GM21576 (cell line): ENCODE data around the gene MYO1B.

Experiments used
- ATAC-seq: cut with Tn5 transposase; IDR thresholded peaks from one replicate; pipeline ENCODE4 v1.9.1; 2021; ENCODE audit warnings: mild to moderate bottlenecking, moderate library complexity; ENCODE audit not compliant: unreplicated experiment

The MYO1B gene

DNA sequence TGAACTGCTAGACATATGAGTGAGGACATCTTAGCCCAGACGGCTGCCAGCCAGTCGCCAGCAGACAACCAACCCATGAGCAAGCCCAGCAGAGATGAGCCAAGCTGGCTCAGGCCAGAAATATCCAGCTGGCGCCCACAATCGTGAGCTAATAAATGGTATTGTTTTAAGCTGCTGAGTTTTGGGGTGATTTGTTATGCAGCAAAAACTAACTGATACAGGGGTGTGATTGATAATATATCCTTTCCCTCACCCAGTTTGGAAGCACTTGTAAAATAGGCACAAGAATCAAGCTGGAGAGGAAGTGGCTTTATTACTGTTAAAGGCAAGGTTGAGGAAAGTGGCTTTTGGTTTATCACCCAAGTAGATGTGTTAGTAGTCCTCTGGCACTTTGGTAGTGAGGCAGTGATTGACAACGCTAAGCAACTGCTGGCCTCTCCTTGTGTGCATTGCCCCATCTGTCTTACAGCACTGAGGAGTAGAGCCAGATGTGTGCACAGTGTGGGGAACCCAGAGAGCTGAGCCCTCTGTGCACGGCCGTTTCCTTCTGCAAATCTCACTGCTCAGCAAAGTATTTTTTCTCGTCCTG, 110.1 kb downstream of the MYO1B start:
- no peak for ATAC-seq

DNA sequence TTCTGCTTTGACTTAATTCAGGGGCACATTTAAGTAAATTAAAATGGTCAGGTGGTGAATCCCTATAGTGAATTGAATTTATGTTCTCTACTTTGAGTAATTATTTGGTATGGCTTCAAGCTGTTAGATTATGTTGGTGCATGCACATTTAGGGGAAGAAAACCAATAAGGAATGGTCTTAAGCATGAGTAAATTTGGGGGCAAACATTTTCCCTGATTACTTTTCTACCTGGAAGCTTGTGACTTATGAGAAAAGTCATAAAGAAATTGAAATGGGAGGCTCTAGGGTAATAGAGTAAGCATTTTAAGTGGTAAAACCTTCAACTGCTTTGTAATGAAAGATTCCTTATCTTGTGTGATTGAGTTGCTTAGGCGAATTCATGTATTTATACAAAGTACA, 112.5 kb downstream of the MYO1B start:
- ATAC-seq, result no peak

DNA sequence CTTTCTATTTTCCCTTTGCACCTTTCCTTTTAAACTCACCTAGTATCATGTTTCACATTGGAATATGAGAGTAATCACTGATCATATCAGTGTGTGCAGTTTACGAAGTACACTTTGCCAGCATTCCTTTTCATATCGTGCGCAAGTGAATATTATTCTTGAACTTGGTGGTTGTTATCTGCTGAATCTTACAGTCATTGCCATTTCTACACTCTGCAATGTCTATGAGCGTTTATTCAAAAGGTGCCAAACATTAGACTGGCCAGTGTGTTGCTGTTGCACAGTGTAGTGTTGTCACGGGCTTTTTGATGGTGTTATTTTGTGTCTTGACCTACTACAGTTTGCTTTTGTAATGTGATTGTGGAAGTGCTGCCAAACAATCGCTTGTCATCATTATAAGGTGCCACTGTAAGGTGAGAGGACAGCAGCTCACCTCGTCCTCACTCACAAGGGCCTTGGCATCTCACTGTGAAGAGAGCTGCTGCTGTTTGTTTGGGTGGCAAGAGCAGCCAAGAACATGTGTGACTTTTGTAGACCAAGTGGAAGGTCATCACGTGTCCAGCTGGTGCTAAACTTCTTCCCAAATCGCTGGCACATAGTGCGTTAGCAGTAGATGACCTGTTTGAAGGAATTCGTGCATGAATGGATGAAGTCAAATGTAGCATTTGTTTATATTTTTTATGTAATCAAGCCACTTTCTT, 113.3 kb downstream of the MYO1B start:
- ATAC-seq, result no peak

DNA sequence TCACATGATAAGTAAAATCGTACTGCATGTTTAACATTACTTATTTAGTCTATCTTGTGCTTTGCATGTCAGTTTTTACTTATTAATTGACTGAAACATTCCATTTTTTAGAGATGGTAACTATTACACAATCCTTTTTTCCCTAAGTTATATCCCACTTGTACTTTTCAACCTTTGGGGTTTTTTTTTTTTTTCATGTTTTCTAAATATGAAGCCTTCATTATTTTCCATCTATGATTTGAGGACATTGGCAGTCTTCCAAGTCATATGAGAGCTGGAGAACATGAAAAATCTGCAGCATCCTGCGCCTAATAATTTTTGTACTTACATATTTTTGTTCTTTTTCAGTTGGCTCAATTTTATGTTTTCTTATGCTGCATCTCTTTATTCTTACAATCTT, 113.9 kb downstream of the MYO1B start:
- ATAC-seq, result no peak

DNA sequence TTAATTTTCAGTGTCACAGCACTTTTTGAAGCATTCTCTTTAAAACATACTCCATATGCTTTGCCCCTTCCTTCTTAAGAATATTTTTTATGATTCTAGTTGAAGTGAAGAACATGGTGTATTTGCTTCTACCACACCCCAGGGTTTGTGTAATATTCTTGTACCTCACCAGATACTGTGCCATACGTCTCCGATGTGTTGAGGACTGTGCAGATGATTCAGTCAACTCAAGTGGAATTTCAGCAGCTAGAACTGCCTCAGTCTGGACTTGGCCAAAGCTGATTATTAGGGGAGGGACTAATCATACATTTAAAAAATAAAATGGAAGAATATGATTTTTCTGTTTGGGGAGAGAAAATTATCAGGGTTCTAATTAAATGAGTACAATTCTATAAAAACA, 115.7 kb downstream of the MYO1B start:
- no peak for ATAC-seq

DNA sequence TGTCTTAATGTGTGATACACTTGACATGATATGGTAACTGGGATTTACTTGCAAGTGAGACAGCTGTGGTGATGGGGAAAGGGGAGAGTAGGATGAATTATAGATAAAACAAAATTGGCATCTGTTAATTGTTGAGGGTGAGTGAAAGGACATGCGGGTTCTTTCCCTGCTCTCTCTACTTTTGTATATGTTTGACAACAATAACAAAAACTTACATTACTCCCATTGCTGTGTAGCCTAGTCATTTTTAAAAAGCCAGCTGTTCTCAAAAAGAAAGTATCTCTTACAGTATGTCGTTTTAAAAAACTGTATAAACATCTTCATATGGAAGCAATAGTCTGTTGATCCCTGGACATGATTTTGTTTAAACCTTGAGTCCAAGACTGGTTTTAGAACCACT, 117.6 kb downstream of the MYO1B start:
- ATAC-seq, result no peak

DNA sequence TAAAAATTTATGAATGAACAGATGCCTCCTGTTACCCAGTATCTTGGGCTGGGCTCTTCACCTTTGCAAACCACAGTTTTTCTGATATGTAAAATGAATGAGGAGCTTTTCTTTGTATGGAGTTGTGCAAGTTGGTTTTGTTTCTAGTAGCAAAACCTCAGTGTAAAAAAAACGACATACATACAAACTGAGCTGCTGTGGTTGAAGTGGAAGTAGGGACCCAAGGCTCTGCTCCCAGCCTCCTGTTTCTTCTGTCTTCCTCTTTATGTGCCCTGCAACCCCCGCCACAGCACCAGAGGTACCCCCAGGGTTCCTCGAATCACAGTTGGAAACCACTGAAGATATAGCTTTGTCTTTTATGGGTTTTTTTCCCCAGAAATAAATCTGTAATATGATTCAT, 118.1 kb downstream of the MYO1B start:
- no peak for ATAC-seq

DNA sequence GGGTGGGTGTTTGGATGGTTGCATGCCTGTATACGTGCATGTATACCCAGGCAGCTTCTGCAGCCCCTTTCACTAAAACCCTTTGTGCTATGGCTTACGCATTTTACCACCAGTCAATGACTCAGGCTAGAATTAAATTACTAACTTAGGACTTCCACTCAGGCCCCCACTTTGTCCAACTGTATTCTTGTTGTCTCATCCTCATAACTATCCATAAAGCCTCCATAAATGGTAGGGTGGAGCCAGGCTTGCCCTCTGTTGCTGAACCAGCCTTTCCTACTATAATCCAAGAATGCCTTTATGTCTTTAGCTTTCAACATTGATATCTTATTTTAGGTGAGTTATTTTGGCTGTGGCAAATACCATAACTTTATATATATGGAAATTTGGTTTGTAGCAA, 119.9 kb downstream of the MYO1B start:
- no peak for ATAC-seq

DNA sequence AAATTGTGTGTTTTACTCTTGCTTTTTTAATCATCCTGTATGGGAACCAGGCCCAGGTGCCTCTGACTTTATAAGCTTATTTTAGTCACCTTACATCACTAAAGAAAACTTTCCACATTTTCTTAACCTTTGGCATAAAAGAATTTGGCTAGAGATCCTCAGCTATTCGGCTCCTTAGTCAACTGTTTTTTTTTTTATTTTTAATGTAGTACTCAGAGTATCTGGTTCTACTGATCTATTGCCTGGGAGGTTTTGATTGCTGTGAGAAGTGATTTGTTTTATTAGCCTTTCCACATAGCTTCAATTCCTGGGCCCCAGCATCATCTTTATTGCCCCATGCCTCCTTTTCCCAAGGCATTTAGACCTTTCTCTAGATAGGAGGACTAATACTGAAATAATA, 121.0 kb downstream of the MYO1B start:
- ATAC-seq, result no peak

DNA sequence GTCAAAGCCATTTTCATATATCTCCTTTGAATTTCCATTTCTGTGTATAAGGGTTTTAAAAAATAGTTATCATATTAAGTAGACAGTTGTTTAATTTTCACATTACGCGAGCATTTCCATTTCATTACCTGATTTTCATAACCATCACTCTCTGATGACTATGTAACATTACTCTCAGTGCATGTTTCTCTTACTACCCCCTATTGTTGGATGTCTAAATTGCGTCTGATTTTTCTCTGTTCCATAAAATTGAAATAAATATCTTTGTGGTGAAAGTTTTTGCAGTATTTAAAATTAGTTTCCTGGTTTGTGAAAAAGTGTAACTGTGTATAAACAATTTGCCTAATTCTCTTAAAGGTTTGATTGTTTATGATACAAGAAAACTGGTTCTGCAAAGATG, 123.8 kb downstream of the MYO1B start:
- no peak for ATAC-seq

DNA sequence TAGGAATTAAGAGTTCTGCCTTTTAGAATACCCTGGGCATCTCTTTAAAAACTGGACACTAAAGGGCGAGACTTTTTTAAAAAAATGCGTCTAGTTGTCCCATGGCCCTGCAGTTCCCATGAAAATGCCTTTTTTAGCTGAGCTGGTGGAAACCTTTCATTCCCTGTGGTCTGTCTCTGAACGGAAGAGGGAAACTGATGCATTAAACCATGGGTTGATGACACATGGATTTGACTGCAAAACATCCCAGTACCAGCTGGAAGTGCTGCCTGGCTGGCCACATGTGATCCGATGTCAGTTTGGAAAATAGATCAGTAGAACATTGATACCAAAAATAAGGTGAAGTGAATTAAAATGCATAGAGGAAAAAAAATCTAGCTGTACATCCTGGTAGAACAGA, 129.2 kb downstream of the MYO1B start:
- no peak for ATAC-seq

DNA sequence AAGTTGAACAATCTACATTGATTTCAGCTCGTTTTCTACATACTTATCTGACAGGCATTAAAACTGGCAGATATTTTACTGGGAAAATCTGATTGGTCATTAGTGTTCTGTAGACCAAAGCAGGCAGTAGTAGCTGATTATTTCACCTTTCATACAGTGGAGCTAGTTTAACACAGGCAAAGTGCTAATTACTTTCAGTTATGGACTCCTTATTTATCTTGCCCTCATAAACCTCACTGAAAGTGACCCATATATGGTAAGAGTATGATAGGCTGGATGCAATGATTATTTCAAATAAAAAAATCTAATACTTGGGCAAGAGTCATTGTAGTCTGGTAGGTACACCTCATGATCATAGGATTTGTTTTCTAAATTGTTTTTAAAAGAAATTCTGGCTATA, 129.7 kb downstream of the MYO1B start:
- ATAC-seq, result no peak

DNA sequence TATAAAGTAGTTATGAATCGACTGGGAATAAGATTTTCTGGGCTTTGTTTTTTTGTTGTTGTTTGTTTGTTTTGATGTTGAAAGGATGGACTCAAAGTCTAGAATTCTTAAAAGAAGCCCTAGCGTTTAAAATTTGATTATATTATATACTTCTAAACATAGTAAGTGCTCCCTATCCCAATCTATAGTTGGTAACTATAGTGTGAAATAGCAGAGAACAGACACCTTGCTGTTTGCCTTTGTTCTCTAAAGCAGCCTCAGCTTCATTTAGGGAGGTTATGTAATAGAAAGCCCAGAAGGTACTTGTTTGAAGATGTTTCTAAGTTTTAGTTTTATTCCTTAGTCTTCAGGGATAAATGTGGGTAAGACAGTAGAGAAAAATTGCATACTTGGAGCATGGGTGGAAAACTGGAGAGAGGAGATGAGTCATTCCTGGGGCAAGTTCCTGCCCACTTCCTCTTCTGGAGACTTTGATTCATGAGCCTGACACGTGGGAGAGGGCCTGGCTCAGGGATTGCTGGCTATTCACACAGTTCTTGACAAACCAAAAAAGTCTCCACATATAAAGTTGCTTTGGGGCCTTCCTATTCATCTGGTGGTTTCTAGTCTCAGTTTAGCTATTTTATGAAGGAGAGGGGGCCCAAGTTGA, 131.9 kb downstream of the MYO1B start:
- ATAC-seq, result peak; percentile 82

DNA sequence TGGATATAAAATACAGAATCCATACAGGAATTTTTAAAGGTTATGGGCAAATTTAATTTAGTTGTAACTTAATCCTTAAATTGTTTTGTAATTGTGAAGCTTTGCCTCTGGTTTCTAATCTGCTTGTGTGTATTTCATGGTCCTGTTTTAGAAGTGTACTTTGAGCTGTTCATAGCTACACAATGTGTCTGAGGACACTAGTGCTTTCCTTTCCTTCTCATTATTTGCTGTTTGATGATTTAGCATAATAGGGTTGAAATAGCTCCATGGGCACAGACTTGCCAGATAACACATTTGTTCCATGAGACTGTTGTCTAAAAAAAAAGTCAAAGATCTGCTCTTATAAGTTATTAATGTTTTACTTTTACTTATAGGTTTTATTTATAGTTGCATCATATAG, 134.2 kb downstream of the MYO1B start:
- ATAC-seq, result no peak

DNA sequence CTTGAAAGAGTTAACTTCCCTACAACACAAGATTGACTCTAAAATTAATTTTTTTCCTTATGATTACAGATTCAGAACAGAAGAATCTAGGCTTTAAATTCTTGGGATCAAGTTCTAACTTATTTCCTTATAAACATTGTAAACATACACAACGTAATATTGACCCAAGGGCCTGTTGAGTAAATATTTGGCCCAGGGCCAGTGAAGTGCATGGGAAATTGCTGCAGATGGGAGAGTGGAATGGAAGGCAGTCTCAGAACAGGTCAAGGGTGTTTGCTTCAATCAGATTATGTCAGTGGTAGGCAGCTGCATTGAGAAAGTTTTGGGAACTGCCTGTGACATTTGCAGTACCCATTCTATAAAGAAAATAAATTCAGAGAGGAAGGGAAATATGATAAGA, 137.6 kb downstream of the MYO1B start:
- no peak for ATAC-seq

DNA sequence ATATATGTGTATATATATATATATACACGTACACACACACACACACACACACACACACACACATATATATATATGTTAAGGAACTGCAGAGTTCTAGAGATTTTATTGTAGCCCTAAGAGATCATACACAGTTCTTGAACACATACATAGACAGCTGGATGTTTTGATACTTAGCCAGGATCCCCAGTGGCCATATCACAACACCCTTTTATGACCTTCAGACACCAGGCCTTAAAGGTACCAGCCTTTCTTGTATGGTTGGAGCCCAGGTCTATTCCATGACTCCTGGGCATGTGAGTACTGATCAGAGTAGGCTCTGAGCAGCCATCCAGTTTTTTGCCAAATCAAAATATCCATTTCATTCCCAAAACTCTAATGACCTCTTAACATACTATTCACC, 138.3 kb downstream of the MYO1B start:
- no peak for ATAC-seq

DNA sequence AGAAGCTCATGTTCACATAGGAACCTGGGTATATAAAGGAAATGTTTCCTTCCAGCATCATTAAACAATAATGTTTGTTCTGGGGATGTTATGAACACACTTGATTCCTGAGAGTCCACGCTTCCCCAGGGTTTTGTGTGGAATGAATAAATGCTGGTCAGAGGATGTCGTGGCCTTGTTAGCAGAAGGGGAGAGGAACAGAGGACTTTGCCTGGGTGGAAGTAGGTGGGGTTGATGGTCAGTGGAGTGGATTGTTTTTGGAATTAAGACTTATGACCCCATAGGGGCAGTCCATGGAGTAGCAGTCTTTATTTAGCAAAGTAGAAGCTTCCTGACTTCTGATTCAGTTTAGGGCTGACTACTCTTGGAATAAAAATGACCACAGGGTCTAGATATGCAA, 139.6 kb downstream of the MYO1B start:
- ATAC-seq, result no peak

DNA sequence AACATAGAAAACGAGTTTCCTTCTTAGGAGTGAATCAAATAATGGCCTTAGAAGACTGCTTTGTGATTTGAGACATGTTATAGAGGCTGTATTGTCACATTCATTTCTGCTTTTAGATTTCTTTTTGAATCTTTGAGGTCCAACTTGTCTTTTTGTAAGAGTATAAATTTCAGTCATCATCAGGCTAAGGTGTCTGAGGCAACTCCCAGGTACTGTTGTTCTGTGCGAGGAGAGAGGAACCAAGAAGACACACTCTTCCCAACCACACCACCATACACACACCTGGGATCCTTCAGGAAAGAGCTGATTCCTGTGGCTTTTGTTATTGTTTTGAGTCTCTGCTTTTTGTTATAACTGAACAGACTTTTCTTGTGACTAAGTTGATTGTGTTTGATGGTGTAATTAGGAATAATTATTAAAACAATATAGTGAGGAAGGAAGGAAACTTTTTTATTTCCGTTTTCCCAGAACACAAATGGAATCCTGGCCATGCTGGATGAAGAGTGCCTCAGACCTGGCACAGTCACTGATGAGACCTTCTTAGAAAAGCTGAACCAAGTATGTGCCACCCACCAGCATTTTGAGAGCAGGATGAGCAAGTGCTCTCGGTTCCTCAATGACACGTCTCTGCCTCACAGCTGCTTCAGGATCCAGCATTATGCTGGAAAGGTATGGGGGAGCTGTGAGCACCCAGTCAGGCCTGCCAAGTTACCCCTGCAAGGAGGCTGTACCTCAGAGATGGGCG, 140.4 kb downstream of the MYO1B start:
- peak; percentile 67 for ATAC-seq

DNA sequence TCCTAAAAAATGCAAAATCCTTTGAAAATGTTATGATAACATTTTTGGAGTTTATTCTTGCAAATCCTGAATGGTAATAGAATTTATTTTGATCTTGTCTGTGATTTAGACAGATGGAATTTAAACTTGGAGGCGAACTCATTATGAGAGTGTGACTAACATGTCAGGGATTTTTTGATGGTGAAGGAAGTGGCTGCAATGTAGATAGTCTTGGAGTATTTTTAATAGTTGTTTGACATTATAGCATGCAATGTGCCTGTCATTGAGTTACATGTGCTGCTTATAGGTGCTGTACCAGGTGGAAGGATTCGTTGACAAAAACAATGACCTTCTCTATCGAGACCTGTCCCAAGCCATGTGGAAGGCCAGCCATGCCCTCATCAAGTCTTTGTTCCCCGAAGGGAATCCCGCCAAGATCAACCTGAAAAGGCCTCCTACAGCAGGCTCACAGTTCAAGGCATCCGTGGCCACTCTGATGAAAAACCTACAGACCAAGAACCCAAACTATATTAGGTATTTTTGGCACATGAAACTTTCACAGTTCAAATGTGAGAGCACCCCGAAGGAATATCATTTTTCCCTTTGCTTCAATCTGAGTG, 141.8 kb downstream of the MYO1B start:
- no peak for ATAC-seq

DNA sequence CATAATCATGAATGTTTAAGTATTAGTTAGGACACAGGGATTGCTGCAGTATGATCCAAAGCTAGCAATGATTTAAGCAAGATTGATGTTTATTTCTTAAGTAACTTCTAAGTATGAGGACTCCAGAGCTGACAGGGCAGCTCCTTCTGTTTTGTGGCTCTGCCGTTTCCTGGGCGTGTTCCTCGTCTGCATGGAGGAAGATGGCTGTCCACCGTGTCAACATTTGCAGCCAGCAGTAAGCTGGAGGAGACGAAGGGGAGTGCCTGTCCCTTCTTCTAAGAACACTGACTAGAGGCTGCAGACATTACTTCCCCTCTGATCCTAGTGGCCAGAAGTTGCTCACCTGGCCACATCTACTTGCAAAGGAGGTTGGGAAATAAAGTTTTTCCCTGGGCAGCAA, 144.1 kb downstream of the MYO1B start:
- ATAC-seq, result no peak

DNA sequence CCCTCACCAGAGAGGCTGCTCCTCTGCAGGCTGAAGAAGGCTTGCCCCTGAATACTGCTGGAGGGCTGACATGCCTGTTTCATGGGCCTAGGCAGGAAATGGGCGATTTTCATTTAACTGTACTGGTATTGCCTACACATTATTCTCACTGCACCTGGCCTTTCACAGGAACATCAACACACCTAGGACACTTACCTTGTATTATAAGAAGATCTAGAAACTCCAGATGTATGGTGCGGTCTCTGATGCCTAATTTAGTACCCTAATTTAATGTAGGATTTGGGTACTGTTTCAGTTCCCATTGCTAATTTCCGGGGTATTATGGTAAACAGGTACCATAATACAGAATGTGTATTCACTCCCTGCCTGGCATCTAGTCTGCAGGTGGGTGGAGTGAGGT, 146.0 kb downstream of the MYO1B start:
- no peak for ATAC-seq

DNA sequence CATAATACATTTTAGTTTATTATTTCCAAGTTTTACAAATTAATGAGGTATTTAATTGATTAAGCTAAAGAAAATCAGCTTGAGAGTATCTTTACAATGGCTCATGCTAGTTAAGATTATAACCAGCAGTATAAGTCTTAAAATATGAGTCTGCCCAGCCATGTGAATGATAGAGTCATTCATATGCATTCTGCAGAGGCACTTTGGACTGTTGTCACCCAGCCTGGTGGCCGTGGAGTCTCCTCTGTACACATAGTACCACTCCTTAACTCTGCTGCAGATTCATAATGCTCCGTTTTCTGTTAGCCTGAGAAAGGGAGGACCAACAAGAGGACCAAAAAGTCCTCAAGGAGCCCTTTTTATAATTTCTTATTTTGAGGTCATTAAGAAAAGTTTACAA, 148.8 kb downstream of the MYO1B start:
- ATAC-seq, result no peak
